NB4 (cell line): Measurements from ENCODE around the gene SLC23A3.

Experiments
- MYC ChIP-seq: IDR thresholded peaks from 2 replicates; pipeline ENCODE4 v1.6.1; 2011; ENCODE audit warnings: low read depth, low read length
- POLR2A ChIP-seq: IDR thresholded peaks from 2 replicates; pipeline ENCODE4 v1.6.1; 2011; ENCODE audit warnings: mild to moderate bottlenecking; ENCODE audit not compliant: insufficient read length; ENCODE audit errors: extremely low read depth
- TF ChIP-seq, protein P1 (sequence below): IDR thresholded peaks from one replicate; pipeline ENCODE4 v1.5.1; 2012; ENCODE audit warnings: low read depth, low read length
- TF ChIP-seq, protein P2 (sequence below): IDR thresholded peaks from 2 replicates; pipeline ENCODE4 v1.6.1; 2011; ENCODE audit warnings: low read depth, low read length

DNA sequence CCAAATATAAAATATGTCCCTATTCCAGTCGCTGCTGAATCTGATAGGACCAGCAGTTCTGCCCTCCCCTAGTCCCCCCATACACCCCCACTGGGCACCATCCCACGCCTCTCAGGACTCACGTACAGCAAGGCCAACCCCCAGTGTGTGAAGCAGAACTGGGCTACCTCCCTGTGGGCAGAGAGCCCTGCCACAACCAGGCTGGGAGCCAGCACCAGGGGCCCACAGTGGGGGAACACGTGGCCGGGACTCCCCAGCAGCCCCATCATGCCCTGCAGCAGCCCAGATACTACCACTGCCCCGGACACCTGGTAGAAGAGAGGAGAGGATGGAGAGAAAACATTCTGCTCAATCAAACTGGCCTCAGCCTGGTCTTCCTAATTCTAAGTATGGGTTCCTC is 1.3 kb downstream of the SLC23A3 start:
- TF ChIP-seq POLR2A (no peak), MYC (no peak)
- TF ChIP-seq, protein P1, sequence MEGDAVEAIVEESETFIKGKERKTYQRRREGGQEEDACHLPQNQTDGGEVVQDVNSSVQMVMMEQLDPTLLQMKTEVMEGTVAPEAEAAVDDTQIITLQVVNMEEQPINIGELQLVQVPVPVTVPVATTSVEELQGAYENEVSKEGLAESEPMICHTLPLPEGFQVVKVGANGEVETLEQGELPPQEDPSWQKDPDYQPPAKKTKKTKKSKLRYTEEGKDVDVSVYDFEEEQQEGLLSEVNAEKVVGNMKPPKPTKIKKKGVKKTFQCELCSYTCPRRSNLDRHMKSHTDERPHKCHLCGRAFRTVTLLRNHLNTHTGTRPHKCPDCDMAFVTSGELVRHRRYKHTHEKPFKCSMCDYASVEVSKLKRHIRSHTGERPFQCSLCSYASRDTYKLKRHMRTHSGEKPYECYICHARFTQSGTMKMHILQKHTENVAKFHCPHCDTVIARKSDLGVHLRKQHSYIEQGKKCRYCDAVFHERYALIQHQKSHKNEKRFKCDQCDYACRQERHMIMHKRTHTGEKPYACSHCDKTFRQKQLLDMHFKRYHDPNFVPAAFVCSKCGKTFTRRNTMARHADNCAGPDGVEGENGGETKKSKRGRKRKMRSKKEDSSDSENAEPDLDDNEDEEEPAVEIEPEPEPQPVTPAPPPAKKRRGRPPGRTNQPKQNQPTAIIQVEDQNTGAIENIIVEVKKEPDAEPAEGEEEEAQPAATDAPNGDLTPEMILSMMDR, result no peak
- TF ChIP-seq, protein P2, sequence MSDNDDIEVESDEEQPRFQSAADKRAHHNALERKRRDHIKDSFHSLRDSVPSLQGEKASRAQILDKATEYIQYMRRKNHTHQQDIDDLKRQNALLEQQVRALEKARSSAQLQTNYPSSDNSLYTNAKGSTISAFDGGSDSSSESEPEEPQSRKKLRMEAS, result no peak
